ENCODE data around the gene COL4A5.
"Not testable (repeated sequence)": the region's sequence is repeated elsewhere in the genome, so short reads cannot be mapped to it uniquely, and the experiment has no call there.

COL4A5 gene

DNA sequence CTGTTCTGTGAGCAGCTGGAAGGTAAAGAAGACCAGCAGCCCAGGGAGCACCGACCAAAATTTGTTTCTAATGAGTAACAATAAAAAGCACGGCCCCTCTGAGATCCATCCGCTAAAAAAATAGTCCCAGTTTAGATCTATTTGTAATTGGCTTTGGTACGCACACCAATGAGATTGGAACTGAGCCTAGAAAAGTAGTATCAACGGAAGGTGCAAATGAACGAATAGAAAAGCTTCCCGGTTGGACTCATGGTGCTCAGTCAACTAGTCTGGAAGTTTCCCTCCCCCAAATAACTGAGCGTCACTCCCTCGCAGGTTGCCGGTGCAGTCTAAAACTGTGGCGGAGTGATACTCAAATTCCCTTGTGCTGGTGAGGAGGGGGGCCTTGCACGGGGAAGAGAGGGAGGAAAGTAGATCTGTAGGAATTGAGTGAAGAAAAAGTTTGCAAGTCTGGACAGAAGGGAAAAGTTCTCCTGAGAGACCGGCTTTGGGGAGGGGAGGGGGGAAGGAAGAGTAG, at the start of gene COL4A5:
Gene COL4A5 (plus strand): TSS at position 413 of the 517 bp plus-strand sequence. CDS start 288 bp downstream, outside the sequence.
- no peak for DNase-seq

DNA sequence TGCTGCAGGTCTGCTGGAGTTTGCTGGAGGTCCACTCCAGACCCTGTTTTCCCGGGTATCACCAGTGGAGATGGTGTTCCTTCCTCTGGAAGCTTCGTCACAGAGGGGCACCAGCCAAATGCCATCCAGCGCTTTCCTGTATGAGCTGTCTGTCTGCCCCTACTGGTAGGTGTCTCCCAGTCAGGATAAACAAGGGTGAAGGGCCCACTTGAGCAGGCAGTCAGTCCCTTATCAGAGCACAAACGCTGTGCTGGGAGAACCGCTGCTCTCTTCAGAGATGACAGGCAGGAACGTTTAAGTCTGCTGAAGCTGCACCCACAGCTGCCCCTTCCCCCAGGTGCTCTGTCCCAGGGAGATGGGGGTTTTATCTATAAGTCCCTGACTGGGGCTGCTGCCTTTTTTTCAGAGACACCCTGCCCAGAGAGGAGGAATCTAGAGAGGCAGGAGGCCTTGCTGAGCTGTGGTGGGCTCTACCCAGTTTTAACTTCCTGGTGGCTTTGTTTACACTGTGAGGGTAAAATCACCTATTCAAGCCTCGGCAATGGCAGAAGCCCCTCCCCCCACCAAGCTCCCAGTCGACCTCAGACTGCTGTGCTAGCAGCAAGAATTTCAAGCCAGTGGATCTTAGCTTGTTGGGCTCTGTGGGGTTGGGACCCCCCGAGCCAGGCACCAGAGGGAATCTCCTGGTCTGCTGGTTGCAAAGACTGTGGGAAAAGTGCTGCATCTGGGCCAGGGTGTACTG, 48.5 kb upstream of the COL4A5 start:
- not testable (repeated sequence) for DNase-seq

DNA sequence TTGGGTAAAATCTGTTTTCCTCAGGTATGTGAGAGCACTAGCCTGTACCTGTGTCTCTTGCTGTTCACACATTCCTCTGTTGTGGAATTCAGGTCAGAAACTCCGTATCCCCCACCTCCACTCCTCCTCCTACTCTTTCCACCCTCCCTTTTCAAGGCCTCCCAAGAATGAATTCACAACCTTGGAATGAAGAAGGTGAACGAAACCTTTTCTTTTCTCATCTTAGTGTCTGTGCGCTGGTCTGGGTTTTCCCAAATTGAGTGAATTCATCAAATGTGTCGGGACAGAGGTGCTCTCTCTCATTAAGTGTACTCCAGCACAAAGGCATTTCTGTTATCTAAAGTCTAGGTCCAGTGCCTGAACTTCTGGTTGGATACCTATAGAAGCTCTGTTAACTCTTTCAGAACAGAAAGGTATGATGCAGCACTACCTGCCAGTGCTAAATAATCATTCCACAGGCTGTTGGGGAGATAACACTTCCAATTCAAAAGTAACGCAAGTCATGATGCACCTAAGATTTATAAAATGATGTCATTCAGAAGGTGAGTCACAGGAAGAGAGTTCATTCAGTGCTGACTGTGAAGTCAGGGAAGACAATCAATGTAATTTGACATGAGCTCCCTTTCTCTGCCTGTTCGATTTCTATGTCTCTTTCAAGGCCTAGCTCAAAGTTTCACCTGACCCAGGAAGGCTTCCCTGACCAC, 43.3 kb upstream of the COL4A5 start:
- no peak for DNase-seq

DNA sequence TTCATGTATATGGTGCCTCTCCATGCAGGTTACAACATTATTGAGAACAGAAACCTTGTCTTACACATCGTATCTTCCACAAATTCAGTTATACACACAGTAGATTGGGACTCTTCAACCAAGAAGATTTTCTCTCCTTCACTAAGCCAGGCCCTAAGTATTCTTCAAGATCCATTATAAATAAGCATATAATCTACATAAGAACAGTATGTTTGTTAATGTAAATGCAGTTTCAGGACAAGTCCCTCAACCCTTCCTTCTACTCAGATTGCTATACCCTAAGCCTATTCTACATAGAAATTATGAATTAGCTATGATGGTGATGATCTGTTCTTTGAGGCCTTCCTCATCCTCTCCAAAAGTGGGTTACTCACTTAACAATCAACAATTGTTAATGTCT, 42.7 kb upstream of the COL4A5 start:
- no peak for DNase-seq

DNA sequence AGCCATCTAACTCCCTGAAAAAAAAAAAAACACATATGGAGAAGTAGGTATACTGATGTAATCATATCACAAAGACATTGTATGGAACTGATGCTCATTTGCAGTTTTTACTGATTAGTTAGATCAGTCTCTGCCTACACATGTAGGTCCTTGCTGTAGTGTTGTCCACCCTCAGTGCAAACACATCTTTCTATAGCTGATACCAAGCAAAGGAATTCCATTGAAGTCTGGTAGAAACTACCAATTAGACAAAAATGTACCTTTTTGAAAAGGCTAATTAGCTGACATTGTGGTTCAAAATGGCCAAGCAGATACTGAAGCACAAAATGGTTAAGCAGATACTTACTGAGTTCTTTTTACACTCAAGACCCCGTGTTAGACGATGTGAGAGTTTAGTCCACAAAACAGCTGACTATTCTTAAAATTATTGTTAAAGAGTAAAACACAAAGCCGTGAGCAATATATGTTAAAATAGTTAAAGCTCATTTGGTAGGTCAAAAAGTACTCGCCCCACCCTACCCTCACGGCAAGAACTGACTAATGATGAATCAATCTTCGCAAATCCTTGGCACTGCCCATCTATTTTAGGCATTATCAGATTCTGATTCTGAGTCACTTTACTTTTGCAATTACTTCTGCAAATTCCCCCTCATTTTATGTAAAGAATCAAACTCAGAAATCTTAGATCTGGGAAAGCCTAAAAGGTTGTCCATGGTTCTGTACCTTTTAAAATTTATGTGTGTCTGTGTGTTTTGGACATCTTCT, 41.8 kb upstream of the COL4A5 start:
- DNase-seq: no peak

DNA sequence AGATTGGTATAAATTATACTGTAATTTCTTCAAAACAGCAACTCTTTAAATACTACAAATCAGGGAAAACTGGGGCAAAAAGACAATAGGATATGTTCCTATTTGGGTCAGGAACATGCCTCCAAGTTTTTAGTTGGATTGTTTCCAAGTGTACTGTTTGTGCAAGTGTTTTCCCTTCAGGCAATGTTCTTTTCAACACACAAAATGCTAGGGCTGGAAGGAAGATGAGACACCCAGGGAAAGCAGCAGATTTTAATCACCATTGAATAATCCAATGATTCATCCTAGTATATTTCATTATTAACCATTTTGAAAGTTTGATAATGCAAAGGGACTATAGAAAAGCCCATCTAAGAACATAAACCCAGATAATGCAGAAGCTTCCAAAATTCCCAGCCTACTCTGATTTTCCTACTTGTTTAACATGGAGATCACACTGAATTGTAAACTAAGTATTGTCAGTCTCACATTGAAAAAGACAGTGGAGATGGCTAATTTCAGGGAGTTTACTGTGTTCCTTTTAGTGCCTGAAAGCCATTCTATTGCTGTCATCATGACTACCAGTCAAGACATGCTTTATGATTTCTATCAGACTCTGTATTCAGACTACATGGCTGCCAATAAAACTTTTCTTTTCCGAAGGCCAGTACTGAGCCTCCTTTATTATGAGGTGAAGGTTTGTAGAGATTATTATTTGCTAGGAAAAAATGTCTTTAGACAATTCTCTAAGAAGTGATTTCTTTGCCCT, 40.0 kb upstream of the COL4A5 start:
- no peak for DNase-seq

DNA sequence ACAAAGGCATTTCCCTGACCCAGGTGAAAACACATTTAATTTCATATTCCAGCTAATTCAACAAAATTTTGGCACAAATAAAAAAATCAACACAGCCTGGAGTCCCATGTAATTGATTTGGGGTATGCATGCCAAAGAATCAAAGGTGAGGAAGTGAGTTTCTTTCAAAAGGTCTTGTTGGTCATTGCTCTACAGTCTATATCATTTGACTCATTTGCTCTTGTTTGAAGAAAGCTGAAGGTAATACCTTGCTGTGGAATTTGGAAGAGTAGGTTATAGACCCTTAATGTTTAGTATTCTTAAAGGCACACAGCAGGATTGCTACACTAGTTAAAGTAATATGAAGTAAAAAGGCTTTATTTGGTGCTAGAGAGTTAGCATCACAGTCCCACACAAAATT, 26.9 kb upstream of the COL4A5 start:
- no peak for DNase-seq

DNA sequence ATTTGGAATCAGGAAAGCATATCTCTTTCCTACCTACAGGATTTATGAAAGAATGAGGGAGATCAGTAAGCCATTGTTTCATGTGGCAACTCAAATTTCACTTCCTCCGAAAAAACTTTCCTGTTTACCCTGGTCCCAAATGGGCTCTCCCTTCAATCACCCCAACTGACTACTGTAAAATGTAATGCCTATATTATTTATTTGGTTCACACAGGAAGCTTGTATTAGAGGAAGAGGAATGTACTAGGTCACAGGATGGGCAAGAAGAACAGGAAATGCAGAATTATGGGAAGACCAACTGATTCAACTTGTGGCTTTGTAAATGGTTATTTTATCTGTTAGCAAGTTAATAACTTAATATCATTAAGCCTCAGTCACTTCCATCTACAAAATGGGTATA, 24.5 kb upstream of the COL4A5 start:
- DNase-seq: no peak

DNA sequence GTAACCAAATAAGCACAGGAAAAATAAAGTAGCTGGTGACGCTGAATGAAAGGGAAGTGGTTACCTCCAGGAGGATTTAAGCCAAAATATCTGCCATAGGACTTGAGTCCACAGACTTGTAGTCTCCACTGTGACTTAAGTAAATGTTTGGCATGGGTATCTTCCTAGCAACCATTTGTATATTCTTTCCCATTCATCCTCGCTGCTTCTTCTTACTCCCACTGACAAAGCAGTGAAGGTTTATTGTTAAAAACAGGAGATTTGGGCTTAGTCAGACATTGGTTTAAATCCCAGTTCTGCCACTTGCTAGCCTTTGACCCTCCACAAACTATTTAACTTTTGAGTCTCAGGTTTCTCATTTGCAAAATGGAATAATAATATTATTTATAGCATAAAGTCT, 23.7 kb upstream of the COL4A5 start:
- no peak for DNase-seq

DNA sequence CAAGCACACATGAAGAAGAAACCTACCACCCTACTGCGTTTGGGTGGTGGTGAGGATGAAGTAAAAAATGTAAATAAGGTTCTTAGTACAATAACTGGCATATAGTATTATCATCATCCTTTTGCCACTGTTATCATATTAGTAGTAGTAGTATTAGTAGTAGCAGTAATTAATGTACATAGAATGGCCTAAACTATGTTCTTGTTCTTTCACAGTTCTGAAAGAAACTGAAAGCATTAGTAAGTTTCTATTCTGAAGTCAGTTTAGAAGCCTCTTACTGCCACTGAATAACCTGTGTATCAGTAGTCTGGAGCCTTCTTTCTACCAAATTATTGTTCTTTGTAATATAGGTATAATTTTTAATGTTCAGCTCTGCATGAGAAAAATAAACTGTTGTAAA, 22.4 kb upstream of the COL4A5 start:
- no peak for DNase-seq

DNA sequence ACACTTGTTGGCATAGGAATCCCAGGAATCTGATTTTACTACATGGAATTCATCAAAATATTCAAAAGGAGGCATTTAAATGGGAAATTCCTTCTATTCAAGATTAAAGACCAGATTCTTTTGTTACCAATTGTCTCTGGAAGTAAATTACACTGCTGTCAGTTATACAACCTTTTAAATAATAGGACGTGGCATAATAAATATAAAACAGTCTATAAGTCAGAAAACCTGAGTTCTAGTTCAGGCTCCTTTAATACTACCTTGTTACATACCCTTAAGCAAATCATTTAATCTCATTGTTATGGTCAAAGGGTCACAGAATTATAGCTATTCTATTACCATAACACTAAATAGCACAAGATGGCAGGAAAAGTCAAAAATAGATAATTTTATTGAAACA, 20.2 kb upstream of the COL4A5 start:
- DNase-seq: no peak

DNA sequence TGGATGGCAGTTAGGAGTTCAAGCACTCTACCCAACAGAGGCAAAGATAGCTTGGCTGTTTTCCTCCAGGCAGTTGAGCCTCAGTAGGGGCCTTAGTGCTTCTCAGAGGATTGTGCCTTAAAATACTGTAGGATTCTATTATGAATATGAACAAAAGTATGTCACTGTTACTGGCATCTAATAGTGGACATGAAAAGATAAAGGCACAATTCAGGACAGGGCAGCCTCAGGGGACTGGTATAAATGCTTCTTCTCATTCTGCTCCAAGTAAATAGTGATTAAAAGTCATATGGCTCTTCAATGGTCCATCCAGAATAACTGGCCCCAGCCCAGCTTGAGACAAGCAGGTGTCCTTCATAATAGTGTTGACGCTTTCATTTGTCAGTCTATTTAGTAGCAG, 19.2 kb upstream of the COL4A5 start:
- DNase-seq: no peak

DNA sequence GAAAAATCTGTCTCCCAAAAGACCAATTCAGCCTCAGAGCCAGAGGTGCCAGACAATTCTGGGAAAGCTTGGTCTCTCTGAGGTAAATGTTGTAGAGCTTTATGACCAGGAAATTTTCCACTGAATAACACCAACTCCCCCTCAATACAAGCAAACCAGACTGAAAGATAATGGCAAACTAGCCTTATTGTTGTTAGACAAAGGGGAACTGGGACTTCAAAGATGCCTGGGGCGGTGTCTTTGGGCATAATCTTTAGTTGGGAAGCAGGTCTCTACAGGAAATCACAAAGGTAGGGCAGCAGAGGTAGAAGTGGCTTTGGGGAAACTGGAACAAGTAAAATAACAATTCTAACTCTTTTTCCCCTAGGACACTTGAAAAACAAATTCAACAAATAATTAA, 13.4 kb upstream of the COL4A5 start:
- no peak for DNase-seq

DNA sequence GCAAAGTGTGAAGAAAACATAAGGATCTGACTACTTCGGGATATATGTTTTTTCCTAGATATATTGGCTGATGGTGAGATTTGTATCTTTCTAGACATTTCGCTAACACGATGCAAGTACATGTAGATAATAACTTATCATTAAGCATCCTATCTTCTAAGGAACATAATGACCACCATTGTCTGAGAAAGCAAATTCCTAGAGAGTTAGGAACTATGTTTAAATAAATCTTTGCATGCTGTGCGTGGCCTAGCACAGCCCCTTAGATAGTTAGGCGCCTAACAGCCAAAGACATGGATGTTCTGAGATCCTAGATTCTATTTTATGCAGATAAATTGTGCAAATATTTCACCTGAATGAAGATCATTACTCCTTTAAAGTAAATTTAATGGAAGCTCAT, 4.4 kb upstream of the COL4A5 start:
- DNase-seq: no peak

DNA sequence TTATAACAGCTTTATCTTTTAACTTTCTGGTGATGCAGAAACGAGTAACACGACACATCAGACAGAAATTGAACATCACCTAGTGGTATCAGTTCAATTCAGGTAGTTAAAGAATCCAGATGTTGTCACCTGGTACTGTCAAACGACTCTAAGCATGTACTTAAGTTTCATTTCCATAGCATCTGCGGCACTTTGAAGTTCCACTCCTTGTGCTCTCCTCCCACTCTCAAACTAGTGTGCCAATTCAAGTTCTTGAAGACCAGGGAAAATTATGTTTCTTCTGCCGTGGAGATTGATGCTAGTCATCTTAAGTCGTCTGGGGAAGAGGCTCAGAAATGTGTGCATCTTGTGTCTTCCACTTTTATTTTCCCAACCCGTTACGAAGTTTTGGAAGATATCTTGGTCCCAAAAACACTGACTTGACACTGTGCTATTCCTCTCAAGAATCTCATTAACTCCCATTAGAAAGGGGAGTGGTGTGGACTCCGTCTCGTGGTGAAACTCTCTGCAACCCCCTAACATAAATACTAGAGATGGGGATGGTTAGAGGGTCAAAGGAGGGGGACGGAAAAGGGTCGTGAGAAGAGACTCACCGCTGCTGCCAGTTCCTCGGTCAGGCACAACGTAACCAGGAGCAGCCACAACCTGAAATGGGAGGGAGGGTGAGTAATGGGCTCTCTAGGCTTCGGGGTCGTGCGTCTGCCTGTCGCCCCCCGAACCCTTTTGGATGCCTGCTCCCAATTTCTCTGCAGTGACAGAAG, 2.1 kb upstream of the COL4A5 start:
- DNase-seq: no peak

DNA sequence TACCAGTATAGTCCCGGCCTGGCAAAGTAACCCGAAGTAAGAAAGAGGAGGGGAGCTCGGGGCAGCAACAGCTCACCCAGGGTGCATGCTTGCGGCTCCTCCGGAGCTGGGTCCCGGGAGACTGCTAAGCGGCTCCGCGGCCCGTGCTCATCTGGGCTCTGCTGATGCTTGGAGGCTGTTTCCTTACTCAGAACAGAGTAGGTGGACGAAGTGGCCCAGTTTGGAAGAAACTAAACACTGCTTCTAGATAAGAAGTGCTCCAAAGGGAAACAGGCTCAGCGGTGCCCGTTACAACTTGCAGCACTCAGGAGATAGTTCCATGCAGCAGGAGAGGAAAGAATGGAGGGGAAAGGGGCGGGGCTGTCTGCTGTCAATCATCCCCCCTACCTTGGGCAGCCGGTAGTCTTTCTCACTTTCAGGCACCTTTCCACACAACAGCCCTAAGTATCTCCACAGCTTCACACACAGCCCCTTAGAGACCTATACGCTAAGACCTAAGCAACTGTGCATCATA, 1.5 kb upstream of the COL4A5 start, which contains the start of gene COL4A6:
Gene COL4A6 (minus strand): TSS at position 313 of the 514 bp plus-strand sequence. CDS start 226 bp downstream, at position 87.
- DNase-seq: no peak

DNA sequence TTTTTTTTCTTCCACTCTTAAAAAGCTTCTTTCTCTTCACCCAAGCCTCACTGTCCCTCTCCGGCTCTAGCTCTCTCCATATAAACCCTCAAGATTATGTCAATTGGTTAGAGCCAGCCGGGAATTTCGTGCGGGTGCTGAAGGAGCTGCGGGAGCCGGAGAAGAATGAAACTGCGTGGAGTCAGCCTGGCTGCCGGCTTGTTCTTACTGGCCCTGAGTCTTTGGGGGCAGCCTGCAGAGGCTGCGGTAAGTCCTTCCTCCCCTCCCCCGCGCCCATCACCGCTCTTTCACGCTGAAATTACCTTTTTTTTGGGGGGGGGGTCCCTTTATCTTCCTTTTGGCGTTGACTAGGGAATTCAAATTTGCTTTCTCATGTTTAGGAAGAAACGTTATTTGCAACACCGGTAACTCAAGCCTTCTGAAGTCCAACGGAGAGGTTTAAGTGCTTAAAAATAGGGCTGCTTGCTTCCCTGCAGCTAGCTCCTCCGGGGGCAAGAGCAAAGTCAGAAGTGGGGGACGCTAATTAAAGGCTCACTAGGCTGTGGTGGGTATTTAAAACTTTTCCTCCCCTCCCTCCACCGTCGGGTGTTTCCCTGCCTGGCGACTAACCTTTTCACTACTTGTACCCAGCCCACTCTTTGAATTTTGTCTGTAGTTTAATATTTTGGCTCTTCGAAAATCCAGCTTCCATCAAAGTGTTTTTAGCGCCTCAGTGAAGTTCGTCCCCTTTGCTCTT, 491 bp downstream of the COL4A5 start:
- no peak for DNase-seq

DNA sequence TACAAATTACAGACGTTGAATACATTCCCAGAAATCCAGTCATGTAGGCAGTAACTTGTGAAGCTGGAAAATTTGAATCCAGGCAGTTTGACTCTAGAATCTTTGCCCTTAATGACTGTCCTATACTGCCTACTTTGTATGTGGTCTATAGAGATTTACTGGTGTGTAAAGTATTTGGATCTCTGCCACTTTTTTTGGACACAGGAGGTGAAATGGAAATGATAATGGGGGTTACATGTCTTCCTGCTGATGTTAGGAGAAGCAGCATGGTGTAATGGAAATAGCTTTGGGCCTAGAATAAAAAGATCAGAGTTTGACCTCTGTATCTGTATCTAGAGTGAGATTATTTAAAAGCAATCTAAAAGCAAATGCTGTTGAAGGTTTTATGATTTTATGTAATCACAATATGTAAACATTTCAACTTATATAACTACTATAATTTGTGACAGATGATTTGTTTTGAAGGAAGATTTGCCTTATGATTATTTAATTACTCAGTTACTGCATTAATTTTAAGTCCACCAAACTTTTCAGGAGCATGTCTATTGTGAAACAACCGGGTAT, 3.3 kb downstream of the COL4A5 start:
- no peak for DNase-seq

DNA sequence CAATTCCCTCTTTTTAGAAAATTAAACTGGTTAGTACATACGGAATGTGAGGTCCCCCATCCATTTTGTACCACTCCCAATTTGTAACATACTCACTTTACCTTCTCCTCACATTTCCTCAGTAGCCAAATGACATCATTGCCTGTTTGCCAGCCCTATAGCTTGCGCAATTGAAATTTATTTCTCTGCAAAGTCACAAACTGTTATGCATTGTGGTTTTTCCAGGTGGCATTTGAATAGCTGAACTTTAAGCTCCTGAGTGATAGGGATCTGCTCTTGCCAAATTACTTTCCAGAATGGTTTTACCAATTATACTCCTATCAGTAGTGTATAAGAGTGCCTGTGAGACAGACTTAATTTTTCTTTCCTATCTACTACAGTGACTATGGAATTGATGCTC, 7.7 kb downstream of the COL4A5 start:
- no peak for DNase-seq

DNA sequence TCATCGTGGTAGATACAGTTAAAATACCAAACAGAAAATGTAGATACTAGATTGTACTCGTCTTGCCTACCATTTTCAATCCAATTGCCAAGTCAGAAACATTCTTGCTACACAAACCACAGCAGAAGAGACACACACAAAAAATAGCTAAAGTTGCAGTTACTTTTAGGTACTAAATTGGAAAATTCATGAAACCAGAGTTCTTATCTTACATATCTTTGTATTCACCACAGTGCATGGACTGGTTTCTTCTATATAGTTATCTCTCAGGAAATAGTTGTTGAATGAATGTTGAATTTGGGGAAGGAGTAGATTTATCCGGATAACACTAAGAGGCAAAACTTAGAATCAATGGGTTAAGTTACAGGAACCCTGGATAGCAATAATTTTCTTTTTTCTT, 14.2 kb downstream of the COL4A5 start:
- no peak for DNase-seq

Measured in CD4-positive, alpha-beta T cell treated with Interleukin-17A for 4 hours (primary cell).